ENCODE results near the gene CTNND2. TPM values are rescaled to one million over a fixed set of nuclear protein-coding genes. Genes with fewer than 3 reads are reported as not detected.

CTNND2 gene
- total RNA-seq, 1 experiment from 2014 or later, result 7.0 TPM

GRCh38 chr5:11814373-11814772, 89.9 kb downstream of the CTNND2 start:
- Histone ChIP-seq H2BK15ac (ENCODE audit: low read depth, low read length) (no peak overlapping the region), H2BK120ac (ENCODE audit: low read depth, low read length, poor library complexity, severe bottlenecking) (no peak overlapping the region), H3K4me2 (ENCODE audit: insufficient read depth, insufficient read length, low read length) (no peak overlapping the region), H2BK5ac (ENCODE audit: insufficient read length, low read length) (no peak overlapping the region), H3K9ac (ENCODE audit: extremely low read depth, insufficient read length, low read length) (no peak overlapping the region), H3K4me1 (ENCODE audit: insufficient read depth, low read length) (0 out of 2 replicates have a peak, but pooled peaks cover 3% of the 10 kb centered on the region), H3K56ac (ENCODE audit: insufficient read length, low read depth, low read length) (no peak overlapping the region), H2AK5ac (ENCODE audit: insufficient read length, low read length) (no peak overlapping the region), H3K23me2 (ENCODE audit: insufficient read length, low read depth, low read length, poor library complexity, severe bottlenecking) (no peaks in the 10 kb centered on the region), H2BK20ac (ENCODE audit: low read depth, low read length, poor library complexity, severe bottlenecking) (no peak overlapping the region), H3T11ph (ENCODE audit: low read length) (no peak overlapping the region), H3K79me2 (ENCODE audit: insufficient read depth, low read length) (no peaks in the 10 kb centered on the region), H3K79me1 (ENCODE audit: insufficient read depth, low read depth, low read length, poor library complexity, severe bottlenecking) (no peaks in the 10 kb centered on the region), H4K91ac (ENCODE audit: insufficient read length, low read depth, low read length) (no peak overlapping the region), H2BK12ac (ENCODE audit: insufficient read length, low read depth, low read length) (no peak overlapping the region), H3K9me3 (ENCODE audit: control insufficient read depth, low read depth, low read length) (no peaks in the 10 kb centered on the region), H3K14ac (ENCODE audit: insufficient read depth, low read length) (no peak overlapping the region), H4K20me1 (ENCODE audit: control insufficient read depth, insufficient read depth, insufficient read length) (no peaks in the 10 kb centered on the region), H3K23ac (ENCODE audit: insufficient read length, low read depth, low read length) (no peak overlapping the region), H4K8ac (replicated peaks; ENCODE audit: insufficient read length, low read depth, low read length) (no peak overlapping the region), H3K27ac (ENCODE audit: insufficient read length, low read depth, low read length) (no peak overlapping the region), H3K18ac (ENCODE audit: insufficient read length, low read depth, low read length) (no peak overlapping the region), H3K4ac (ENCODE audit: low read depth, low read length) (no peak overlapping the region), H4K5ac (ENCODE audit: insufficient read length, low read depth, low read length) (no peak overlapping the region), H2AFZ (ENCODE audit: low read length) (no peak overlapping the region), H3K27me3 (ENCODE audit: insufficient read depth, low read length) (no peaks in the 10 kb centered on the region)
- no peak for TF ChIP-seq CTCF (conservative IDR thresholded peaks at IDR 0.05)
- Mint-ChIP-seq H3K36me3 (ENCODE audit: insufficient read depth in 1 of 3, low read depth in 3 of 3) (0 out of 7 replicates have a peak, but pooled peaks cover 0 to 1% (median 0%) of the 10 kb centered on the region in 3 experiments), H3K27me3 (ENCODE audit: low read depth) (peaks cover 3% of the 10 kb centered on the region), H3K4me3 (no peak overlapping the region), H3K4me1 (peaks cover 9 to 15% of the 10 kb centered on the region in 2 experiments), H3K9me3 (no peaks in the 10 kb centered on the region; a peak in 1 of 5 replicates), H3K27ac (no peak overlapping the region)
- DNase-seq, result no peak
- WGBS (ENCODE audit: extremely low coverage, insufficient read length, low lambda C conversion rate), result no CpG with 5 or more reads among the region's 4 CpGs
